IMR-90 (cell line): ENCODE measurements around the gene EFCAB8. TPM values are rescaled to one million over a fixed set of nuclear protein-coding genes. Genes with fewer than 3 reads are reported as not detected.

Experiments used
- ATAC-seq: fragments of 200-7000 bp; cut with Tn5 transposase; 2 replicates; pipeline ENCODE4 v1.9.1; 2020; ENCODE audit warnings: low read depth, mild to moderate bottlenecking, moderate library complexity
- BruUV-seq: library from RNA; stranded (reverse); fragments of 400-500 nt; replicated peaks from 2 replicates; lab custom pipeline; 2021; lab: Mats Ljungman, UMichigan
- CTCF ChIA-PET: fragments of 300-600 bp; formaldehyde crosslinking; extraction: SDS; loops from one replicate; lab custom pipeline; 2021; ENCODE audit warnings: antibody characterized with exemption; lab: Yijun Ruan, JAX
- POLR2A ChIA-PET: fragments of 300-600 bp; sonication (Branson Sonifier 250); formaldehyde crosslinking; loops from one replicate; lab custom pipeline; 2022; ENCODE audit warnings: antibody characterized with exemption; ENCODE audit not compliant: unreplicated experiment; lab: Charles Lee
- DNase-seq: peaks from one replicate; pipeline ENCODE4 v3.0.0; 2013
- H2AFZ ChIP-seq: replicated peaks from 2 replicates; pipeline ENCODE3; 2013; ENCODE audit warnings: low read length, mild to moderate bottlenecking; ENCODE audit not compliant: poor library complexity
- H2AK5ac ChIP-seq: 2 replicates; pipeline ENCODE4 v1.6.1; 2013; ENCODE audit warnings: low read depth, low read length, inconsistent platforms
- H2AK9ac ChIP-seq: replicated peaks from 2 replicates; pipeline ENCODE3; 2013; ENCODE audit warnings: mild to moderate bottlenecking, low read depth, low read length, moderate library complexity; ENCODE audit not compliant: poor library complexity
- H2BK120ac ChIP-seq: 2 replicates; pipeline ENCODE4 v1.6.1; 2013; ENCODE audit warnings: low read depth, low read length, inconsistent platforms
- H2BK15ac ChIP-seq: 3 replicates; pipeline ENCODE4 v1.6.1; 2013; ENCODE audit warnings: low read depth, low read length, inconsistent platforms
- H2BK20ac ChIP-seq: 2 replicates; pipeline ENCODE4 v1.6.1; 2013; ENCODE audit warnings: low read depth, mild to moderate bottlenecking, inconsistent platforms, low read length, moderate library complexity
- H2BK5ac ChIP-seq: 2 replicates; pipeline ENCODE4 v1.6.1; 2013; ENCODE audit warnings: mild to moderate bottlenecking, low read depth, low read length, inconsistent platforms; ENCODE audit not compliant: poor library complexity, severe bottlenecking
- H3K14ac ChIP-seq: replicated peaks from 2 replicates; pipeline ENCODE4 v1.6.1; 2013; ENCODE audit warnings: low read depth, low read length, inconsistent platforms
- H3K18ac ChIP-seq: 2 replicates; pipeline ENCODE4 v1.6.1; 2013; ENCODE audit warnings: low read depth, low read length, control low read depth
- H3K23ac ChIP-seq: 2 replicates; pipeline ENCODE4 v1.6.1; 2013; ENCODE audit warnings: low read depth, low read length, inconsistent platforms
- H3K27ac ChIP-seq: 2 replicates; pipeline ENCODE4 v1.5.1; 2013; ENCODE audit warnings: mild to moderate bottlenecking, control low read depth, low read length; ENCODE audit not compliant: insufficient read depth
- H3K27me3 ChIP-seq: 2 replicates; pipeline ENCODE4 v1.6.1; 2013; ENCODE audit warnings: low read length; ENCODE audit not compliant: control insufficient read depth, insufficient read depth
- H3K36me3 ChIP-seq: 2 replicates; pipeline ENCODE4 v1.6.1; 2013; ENCODE audit warnings: low read length, mixed read lengths; ENCODE audit not compliant: control insufficient read depth, insufficient read depth
- H3K4ac ChIP-seq: 2 replicates; pipeline ENCODE4 v1.6.1; 2013; ENCODE audit warnings: low read depth, low read length, inconsistent platforms
- H3K4me1 ChIP-seq: 2 replicates; pipeline ENCODE4 v1.6.1; 2013; ENCODE audit warnings: low read length, mixed read lengths; ENCODE audit not compliant: control insufficient read depth, insufficient read depth
- H3K4me2 ChIP-seq: 2 replicates; pipeline ENCODE4 v1.6.1; 2013; ENCODE audit warnings: low read depth, mild to moderate bottlenecking, control low read depth, low read length, moderate library complexity
- H3K4me3 ChIP-seq: 2 replicates; pipeline ENCODE4 v1.5.1; 2013; ENCODE audit warnings: low read depth, mild to moderate bottlenecking, control low read depth, low read length, moderate library complexity; ENCODE audit not compliant: insufficient read depth
- H3K56ac ChIP-seq: 2 replicates; pipeline ENCODE4 v1.6.1; 2013; ENCODE audit warnings: low read length, inconsistent platforms; ENCODE audit not compliant: insufficient read depth; ENCODE audit errors: extremely low read depth
- H3K79me1 ChIP-seq, 2 experiments: 2 replicates each; pipeline ENCODE4 v1.6.1; 2013; ENCODE audit warnings: low read length in 2 of 2, inconsistent platforms in 1 of 2, low read depth in 1 of 2
- H3K9ac ChIP-seq: 2 replicates; pipeline ENCODE4 v1.6.1; 2013; ENCODE audit warnings: low read depth, low read length, control low read depth
- H3K9me1 ChIP-seq: 2 replicates; pipeline ENCODE4 v1.6.1; 2013; ENCODE audit warnings: low read length, inconsistent platforms; ENCODE audit not compliant: insufficient read depth
- H3K9me3 ChIP-seq: 2 replicates; pipeline ENCODE4 v1.6.1; 2013; ENCODE audit warnings: low read length; ENCODE audit not compliant: control insufficient read depth, insufficient read depth
- H4K20me1 ChIP-seq: 2 replicates; pipeline ENCODE4 v1.6.1; 2013; ENCODE audit warnings: low read length, inconsistent platforms; ENCODE audit not compliant: insufficient read depth
- H4K5ac ChIP-seq: 2 replicates; pipeline ENCODE4 v1.6.1; 2013; ENCODE audit warnings: mild to moderate bottlenecking, low read depth, low read length, control low read depth
- H4K8ac ChIP-seq, 2 experiments: 2 replicates each; pipeline ENCODE4 v1.6.1; 2013; ENCODE audit warnings: low read depth in 2 of 2, low read length in 2 of 2, control low read depth in 1 of 2, inconsistent platforms in 1 of 2
- H4K91ac ChIP-seq: 2 replicates; pipeline ENCODE4 v1.6.1; 2013; ENCODE audit warnings: low read depth, low read length, inconsistent platforms; ENCODE audit not compliant: insufficient read depth
- FOS ChIP-seq: fragments of 150-350 bp; IDR thresholded peaks from 2 replicates; pipeline ENCODE4 v1.6.1; 2016; ENCODE audit warnings: low read depth, low read length
- RFX5 ChIP-seq: IDR thresholded peaks from 2 replicates; pipeline ENCODE4 v1.8.0; 2012; ENCODE audit warnings: low read depth, mild to moderate bottlenecking, low read length, moderate library complexity
- WGBS, 2 experiments: methylation state at CpG; one replicate each; pipeline versions ENCODE4 v1.1.5 to v1.1.7; 2013; ENCODE audit warnings: missing lambda C conversion rate in 2 of 2; ENCODE audit not compliant: insufficient read length in 1 of 2; ENCODE audit errors: extremely low coverage in 2 of 2; 5-methylcytosine and 5-hydroxymethylcytosine counted together
- dilution Hi-C: fragments of 300-500 bp; cut with HindIII; formaldehyde crosslinking; loops from one replicate; pipeline ENCODE4 v1.14.3; 2018; ENCODE audit warnings: low sequenced_read_pairs; ENCODE audit not compliant: unreplicated experiment
- in situ Hi-C: fragments of 300-500 bp; cut with MboI; formaldehyde crosslinking; loops from 3 replicates; pipeline ENCODE4 v1.14.3; 2019; ENCODE audit warnings: low sequenced_read_pairs, inconsistent platforms, mixed read lengths
- intact Hi-C: fragments of 100-400 bp; cut with micrococcal nuclease; formaldehyde crosslinking; loops from 2 replicates; pipeline ENCODE4 v1.10.0; 2022
- polyA plus RNA-seq, 3 experiments: library from polyadenylated mRNA; depleted of rRNA; stranded (reverse); fragments of >200 nt; gene quantifications; 2 replicates each; pipeline ENCODE4 v1.2.3, GENCODE V29; 2012; ENCODE audit warnings: low replicate concordance in 1 of 3
- total RNA-seq: library from RNA; depleted of rRNA; stranded (reverse); fragments of >200 nt; gene quantifications from 2 replicates; pipeline ENCODE4 v1.2.3, GENCODE V29; 2012

Gene EFCAB8
- total and polyA plus RNA-seq, 2 of the 4 experiments (the other 2 are of a cell fraction): not detected

DNA sequence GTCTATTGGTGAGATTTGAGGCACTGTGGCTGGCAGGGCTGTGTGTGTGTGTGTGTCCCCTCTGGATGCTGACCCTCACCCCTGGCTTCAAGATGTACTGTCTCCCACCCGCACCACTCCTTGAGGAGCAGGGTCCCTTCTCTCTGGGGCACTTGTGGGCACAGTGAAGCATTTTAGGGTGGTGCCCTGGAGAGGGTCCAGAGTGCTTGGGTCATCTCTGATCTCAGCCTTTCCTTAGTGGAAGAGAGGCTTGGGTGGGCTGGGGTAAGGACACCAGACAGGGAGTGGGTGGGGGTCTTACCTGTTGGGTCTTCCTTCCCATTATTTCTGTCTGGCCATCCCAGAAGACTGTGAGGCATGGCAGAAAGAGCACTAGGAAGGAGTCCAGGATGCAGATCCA, 66.1 kb downstream of the EFCAB8 start:
- DNase-seq: no peak
- intact Hi-C loops (no loop called here), dilution Hi-C loops (no loop called here)

More for the DNA sequence above, 66.1 kb downstream of the EFCAB8 start:
- Histone ChIP-seq H3K14ac (no peak overlapping the region), H4K5ac (no peak overlapping the region), H3K4me1 (no peaks in the 10 kb centered on the region), H2BK15ac (no peak overlapping the region), H3K4me2 (no peak overlapping the region), H2AFZ (no peak overlapping the region), H3K27ac (no peak overlapping the region), H4K91ac (no peak overlapping the region), H4K8ac (no peak overlapping the region), H3K4me3 (no peak overlapping the region), H4K20me1 (no peaks in the 10 kb centered on the region), H3K27me3 (peaks cover 4% of the 10 kb centered on the region; the same call in 1 of the 2 replicates), H2BK120ac (no peak overlapping the region), H2AK9ac (no peak overlapping the region), H3K9me1 (no peaks in the 10 kb centered on the region), H3K36me3 (no peaks in the 10 kb centered on the region), H3K4ac (no peak overlapping the region), H3K9ac (no peak overlapping the region), H3K56ac (no peak overlapping the region), H2BK20ac (no peak overlapping the region), H3K23ac (no peak overlapping the region), H3K79me1 (no peaks in the 10 kb centered on the region), H2BK5ac (no peak overlapping the region), H2AK5ac (no peak overlapping the region), H3K9me3 (no peaks in the 10 kb centered on the region), H3K18ac (no peak overlapping the region)
- no peak for ATAC-seq
- POLR2A ChIA-PET: no interaction called here
- no CpG with 5 or more reads among the region's 1 CpG for WGBS, 2 experiments
- BruUV-seq: no TSS peak
- TF ChIP-seq RFX5 (no peak), FOS (no peak)
- in situ Hi-C loops: no loop called here
- CTCF ChIA-PET: no interaction called here
